ENCODE results near the gene RNF207.

- TF ChIP-seq CTCF (IDR thresholded peaks at IDR 0.05) (no peak), POLR2A (IDR thresholded peaks at IDR 0.05) (no peak)
These were observed 6.5 kb downstream of the RNF207 start for GRCh38 chr1:6212193-6212959.

Data from thyroid gland (tissue), 4 donors.